Neural crest cell (in vitro differentiated cells): ENCODE results near the gene SYNPO2. TPM values are rescaled to one million over a fixed set of nuclear protein-coding genes. Genes with fewer than 3 reads are reported as not detected.
A peak's percentile ranks its signal among the peaks of the same experiment; 100 is the strongest.
"Not testable (repeated sequence)": the region's sequence is repeated elsewhere in the genome, so short reads cannot be mapped to it uniquely, and the experiment has no call there.

Experiments used
- DNase-seq: peaks from one replicate; pipeline ENCODE4 v3.0.0; 2021; ENCODE audit warnings: low read depth, mixed read lengths, low spot score
- H3K27ac Mint-ChIP-seq: one replicate; pipeline ENCODE4 v1.8.0; 2021; ENCODE audit warnings: mild to moderate bottlenecking, mixed read lengths; ENCODE audit not compliant: unreplicated experiment
- H3K27me3 Mint-ChIP-seq: 2 replicates; pipeline ENCODE4 v1.8.0; 2021; ENCODE audit warnings: low read depth, mild to moderate bottlenecking, mixed read lengths
- H3K36me3 Mint-ChIP-seq: 2 replicates; pipeline ENCODE4 v1.8.0; 2021; ENCODE audit warnings: low read depth, mild to moderate bottlenecking, mixed read lengths
- H3K4me1 Mint-ChIP-seq: 2 replicates; pipeline ENCODE4 v1.8.0; 2021; ENCODE audit warnings: mixed read lengths
- H3K4me3 Mint-ChIP-seq: one replicate; pipeline ENCODE4 v1.8.0; 2021; ENCODE audit warnings: mild to moderate bottlenecking, mixed read lengths
- H3K9me3 Mint-ChIP-seq: 2 replicates; pipeline ENCODE4 v1.8.0; 2021; ENCODE audit warnings: mixed read lengths
- total RNA-seq: library from RNA; stranded (reverse); gene quantifications from 2 replicates; pipeline ENCODE4 v1.2.1, GENCODE V29; 2021
- TF ChIP-seq, protein P1 (sequence below): fragments of 200-600 bp; sonication (generic); conservative IDR thresholded peaks from 2 replicates; pipeline ENCODE4 v1.5.0; 2021; ENCODE audit warnings: antibody characterized with exemption, mild to moderate bottlenecking

The SYNPO2 gene
- total RNA-seq, 1 donor from 2014 or later, result 0.07 TPM

- Mint-ChIP-seq H3K4me3 (no peak overlapping the region), H3K27me3 (no peaks in the 10 kb centered on the region), H3K27ac (no peak overlapping the region), H3K36me3 (no peaks in the 10 kb centered on the region), H3K9me3 (no peaks in the 10 kb centered on the region), H3K4me1 (peaks cover 29% of the 10 kb centered on the region)
- TF ChIP-seq, protein P1, sequence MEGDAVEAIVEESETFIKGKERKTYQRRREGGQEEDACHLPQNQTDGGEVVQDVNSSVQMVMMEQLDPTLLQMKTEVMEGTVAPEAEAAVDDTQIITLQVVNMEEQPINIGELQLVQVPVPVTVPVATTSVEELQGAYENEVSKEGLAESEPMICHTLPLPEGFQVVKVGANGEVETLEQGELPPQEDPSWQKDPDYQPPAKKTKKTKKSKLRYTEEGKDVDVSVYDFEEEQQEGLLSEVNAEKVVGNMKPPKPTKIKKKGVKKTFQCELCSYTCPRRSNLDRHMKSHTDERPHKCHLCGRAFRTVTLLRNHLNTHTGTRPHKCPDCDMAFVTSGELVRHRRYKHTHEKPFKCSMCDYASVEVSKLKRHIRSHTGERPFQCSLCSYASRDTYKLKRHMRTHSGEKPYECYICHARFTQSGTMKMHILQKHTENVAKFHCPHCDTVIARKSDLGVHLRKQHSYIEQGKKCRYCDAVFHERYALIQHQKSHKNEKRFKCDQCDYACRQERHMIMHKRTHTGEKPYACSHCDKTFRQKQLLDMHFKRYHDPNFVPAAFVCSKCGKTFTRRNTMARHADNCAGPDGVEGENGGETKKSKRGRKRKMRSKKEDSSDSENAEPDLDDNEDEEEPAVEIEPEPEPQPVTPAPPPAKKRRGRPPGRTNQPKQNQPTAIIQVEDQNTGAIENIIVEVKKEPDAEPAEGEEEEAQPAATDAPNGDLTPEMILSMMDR, result peak; percentile 77
- DNase-seq, result peak; percentile 43
These were observed 153.4 kb downstream of the SYNPO2 start for GRCh38 chr4:119041951-119042560.

DNA sequence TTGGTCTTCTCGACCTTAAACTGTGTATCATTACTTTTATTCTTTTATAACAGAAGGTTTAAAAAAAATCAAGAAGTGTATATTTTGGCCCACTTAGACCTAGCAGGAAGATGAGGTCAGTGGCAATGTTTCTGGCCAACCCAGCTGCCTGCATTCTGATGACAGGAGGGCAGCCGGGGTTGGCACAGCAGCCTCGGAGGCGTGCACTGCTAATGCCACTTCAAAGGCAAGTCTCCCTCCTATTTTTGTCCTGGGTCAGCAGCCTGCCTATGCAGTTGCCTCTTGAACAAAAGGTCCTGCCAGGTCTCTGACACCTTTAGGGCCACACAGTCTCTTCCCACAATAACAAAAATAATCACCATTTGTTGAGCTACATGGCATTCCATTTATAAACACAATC, 157.6 kb downstream of the SYNPO2 start:
- Mint-ChIP-seq H3K4me1 (peaks cover 21% of the 10 kb centered on the region), H3K4me3 (no peak overlapping the region), H3K36me3 (no peaks in the 10 kb centered on the region), H3K9me3 (no peaks in the 10 kb centered on the region), H3K27ac (no peak overlapping the region), H3K27me3 (no peaks in the 10 kb centered on the region)
- no peak for DNase-seq
- TF ChIP-seq, protein P1, result no peak

- H3K36me3 Mint-ChIP-seq, DNase-seq, H3K9me3 Mint-ChIP-seq, H3K27ac Mint-ChIP-seq, H3K27me3 Mint-ChIP-seq, H3K4me3 Mint-ChIP-seq: not testable (repeated sequence)
- peaks cover 16% of the 10 kb centered on the region for H3K4me1 Mint-ChIP-seq
These were observed 158.4 kb downstream of the SYNPO2 start for GRCh38 chr4:119047059-119047458.

DNA sequence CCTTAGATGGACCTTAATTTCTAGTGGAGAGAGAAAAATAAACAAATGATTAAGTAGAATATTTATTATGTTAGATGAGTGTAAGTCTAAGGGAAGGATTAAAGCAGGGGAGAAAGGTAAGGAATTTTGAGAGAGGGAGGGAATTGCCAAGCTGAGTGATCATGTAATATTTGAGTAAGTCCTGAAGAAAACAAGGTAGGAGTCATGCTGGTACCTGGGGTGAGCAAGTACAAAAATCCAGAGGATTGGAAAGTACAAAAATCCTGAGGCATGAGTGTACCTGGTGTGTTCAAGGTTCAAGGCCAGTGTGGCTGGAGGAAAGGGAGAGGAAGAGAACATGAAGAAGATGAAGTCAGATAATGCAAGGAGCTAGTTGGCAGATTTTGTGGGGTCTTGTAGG, 159.8 kb downstream of the SYNPO2 start:
- Mint-ChIP-seq H3K4me3 (no peak overlapping the region), H3K36me3 (no peaks in the 10 kb centered on the region), H3K27me3 (no peaks in the 10 kb centered on the region), H3K4me1 (peaks cover 8% of the 10 kb centered on the region), H3K9me3 (no peaks in the 10 kb centered on the region), H3K27ac (no peak overlapping the region)
- TF ChIP-seq, protein P1, result no peak
- DNase-seq, result no peak

- Mint-ChIP-seq H3K4me3 (no peak overlapping the region), H3K36me3 (no peaks in the 10 kb centered on the region), H3K9me3 (no peaks in the 10 kb centered on the region), H3K4me1 (peaks cover 8% of the 10 kb centered on the region), H3K27me3 (no peaks in the 10 kb centered on the region), H3K27ac (no peak overlapping the region)
- TF ChIP-seq, protein P1, result no peak
- no peak for DNase-seq
These were observed 160.7 kb downstream of the SYNPO2 start for GRCh38 chr4:119049342-119049741.

- peaks cover 5% of the 10 kb centered on the region for H3K4me1 Mint-ChIP-seq
- no peaks in the 10 kb centered on the region for H3K36me3 Mint-ChIP-seq
- no peaks in the 10 kb centered on the region for H3K27me3 Mint-ChIP-seq
- DNase-seq, result no peak
- no peak overlapping the region for H3K4me3 Mint-ChIP-seq
- H3K9me3 Mint-ChIP-seq, result no peaks in the 10 kb centered on the region
- TF ChIP-seq, protein P1, result no peak
- H3K27ac Mint-ChIP-seq, result no peak overlapping the region
These were observed 162.0 kb downstream of the SYNPO2 start for GRCh38 chr4:119050527-119051090.
